GM12873 (cell line): ENCODE data around the gene OPRL1.

Experiments used
- CTCF ChIP-seq: IDR thresholded peaks from 2 replicates; pipeline ENCODE4 v1.5.1; 2012; ENCODE audit warnings: low read depth, mild to moderate bottlenecking, moderate library complexity, low read length, control low read depth; ENCODE audit not compliant: insufficient read depth; ENCODE audit errors: missing control alignments

Gene OPRL1

DNA sequence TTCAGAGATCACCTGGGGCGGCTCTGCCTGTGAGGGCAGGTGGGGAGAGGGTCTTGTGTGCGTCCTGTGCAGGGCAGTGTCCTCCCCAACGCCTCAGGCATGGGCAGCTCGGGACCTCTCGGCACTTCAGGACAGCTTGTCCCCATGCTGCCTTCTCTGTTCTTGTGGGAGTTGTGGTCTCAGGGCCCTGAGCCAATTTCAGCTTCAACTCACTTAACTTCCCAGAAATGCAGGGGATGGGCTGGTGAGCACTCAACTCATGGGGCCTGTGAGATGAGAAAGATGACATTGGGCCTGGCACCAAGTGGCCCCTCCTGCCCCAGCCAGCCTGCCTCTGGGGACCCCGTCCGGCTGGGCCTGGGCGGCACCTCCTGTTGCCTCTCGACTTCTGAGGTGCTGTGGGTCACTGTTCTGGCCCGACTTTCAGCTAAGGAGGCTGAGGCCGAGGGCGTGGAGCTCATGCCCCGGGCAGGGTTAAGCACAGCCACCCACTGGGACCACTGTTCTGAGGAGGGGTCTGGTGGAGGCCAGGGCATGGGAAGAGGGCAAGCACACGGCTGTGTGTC is 7.3 kb upstream of the OPRL1 start:
- no peak for TF ChIP-seq CTCF

- no peak for TF ChIP-seq CTCF
These were observed 6.3 kb upstream of the OPRL1 start for GRCh38 chr20:64073476-64074183.

- no peak for TF ChIP-seq CTCF
These were observed 5.6 kb upstream of the OPRL1 start for GRCh38 chr20:64074184-64074789.

- no peak for TF ChIP-seq CTCF
These were observed 4.9 kb upstream of the OPRL1 start for GRCh38 chr20:64074963-64075362.

- TF ChIP-seq CTCF = no peak
These were observed 4.3 kb upstream of the OPRL1 start for GRCh38 chr20:64075556-64075955.

DNA sequence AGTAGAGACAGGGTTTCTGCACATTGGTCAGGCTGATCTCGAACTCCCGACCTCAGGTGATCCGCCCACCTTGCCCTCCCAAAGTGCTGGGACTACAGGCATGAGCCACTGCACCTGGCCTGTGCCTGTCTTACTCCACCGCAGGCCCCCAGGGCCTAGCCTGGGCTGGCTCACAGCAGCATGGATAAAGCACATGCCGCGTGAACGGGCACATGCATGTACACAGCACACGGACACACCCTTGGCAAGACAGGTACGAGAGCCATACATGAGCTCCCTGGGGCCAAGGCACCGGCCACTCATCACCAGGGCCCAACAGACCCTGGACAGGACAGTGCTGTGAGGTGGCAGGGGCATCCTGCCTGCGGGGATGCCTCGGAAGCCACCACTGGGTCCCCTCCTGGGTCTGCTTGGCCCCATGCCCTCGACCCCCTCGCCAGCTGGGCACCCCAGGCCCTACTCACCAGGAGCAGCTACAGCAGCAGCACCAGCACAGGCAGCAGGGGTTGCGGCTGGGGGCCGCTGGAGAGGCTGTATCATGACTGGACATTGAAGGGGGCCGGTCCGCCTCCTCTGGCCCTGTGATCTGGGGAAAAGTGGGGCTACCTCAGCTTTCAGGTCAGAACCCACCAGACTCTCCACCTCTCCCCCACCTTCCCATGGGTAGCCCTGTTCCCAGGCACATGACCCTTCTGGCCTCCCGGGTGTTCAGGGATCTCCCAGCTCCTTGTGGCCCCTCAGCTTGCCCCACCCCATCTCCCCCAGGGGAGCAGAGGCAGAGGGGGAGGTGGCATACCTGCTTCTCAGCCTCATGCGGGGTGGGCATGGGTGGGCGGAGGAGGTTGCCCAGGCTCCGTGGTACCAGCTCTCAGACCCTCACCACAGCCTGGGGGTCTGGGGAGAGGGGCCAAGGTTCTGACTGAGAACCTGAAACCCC is 3.6 kb upstream of the OPRL1 start:
- no peak for TF ChIP-seq CTCF

GRCh38 chr20:64077094-64077493 is 2.8 kb upstream of the OPRL1 start:
- TF ChIP-seq CTCF = no peak
